GM19438 (cell line): ENCODE data around the gene KRTAP23-1.

ENCODE experiments used
- ATAC-seq: cut with Tn5 transposase; IDR thresholded peaks from one replicate; pipeline ENCODE4 v1.9.1; 2021; ENCODE audit warnings: low read depth; ENCODE audit not compliant: unreplicated experiment

The KRTAP23-1 gene

GRCh38 chr21:30315701-30316100 is 32.7 kb downstream of the KRTAP23-1 start:
- ATAC-seq = no peak

GRCh38 chr21:30306884-30307283 is 41.5 kb downstream of the KRTAP23-1 start:
- ATAC-seq = no peak

GRCh38 chr21:30305136-30305535 is 43.3 kb downstream of the KRTAP23-1 start:
- ATAC-seq = no peak
